HepG2 (cell line): ENCODE measurements around the gene MKS1. TPM values are rescaled to one million over a fixed set of nuclear protein-coding genes. Genes with fewer than 3 reads are reported as not detected.

ENCODE experiments used
- ADNP ChIP-seq: sonication (generic); formaldehyde crosslinking; IDR thresholded peaks from 2 replicates; pipeline ENCODE4 v1.4.0; 2020; ENCODE audit warnings: missing genetic modification reagents
- BRCA1 ChIP-seq: sonication (generic); formaldehyde crosslinking; IDR thresholded peaks from 2 replicates; pipeline ENCODE4 v1.4.0; 2020; ENCODE audit warnings: missing genetic modification reagents
- ESRRA ChIP-seq: sonication (generic); formaldehyde crosslinking; IDR thresholded peaks from 2 replicates; pipeline ENCODE4 v1.5.1; 2020; ENCODE audit warnings: mild to moderate bottlenecking, low read depth, missing genetic modification reagents
- GZF1 ChIP-seq: sonication (generic); formaldehyde crosslinking; IDR thresholded peaks from 2 replicates; pipeline ENCODE4 v1.5.1; 2020; ENCODE audit warnings: mild to moderate bottlenecking, missing genetic modification reagents
- HMG20A ChIP-seq: IDR thresholded peaks from 2 replicates; pipeline ENCODE4 v1.6.1; 2016; ENCODE audit warnings: borderline replicate concordance
- HNRNPH1 ChIP-seq: fragments of 200-400 bp; formaldehyde crosslinking; optimal IDR thresholded peaks from 2 replicates; pipeline ENCODE3; 2017; ENCODE audit warnings: mild to moderate bottlenecking, low read depth, low read length
- HNRNPUL1 ChIP-seq: fragments of 200-400 bp; formaldehyde crosslinking; IDR thresholded peaks from 2 replicates; pipeline ENCODE4 v1.6.1; 2017; ENCODE audit warnings: low read depth, mild to moderate bottlenecking, low read length, moderate library complexity
- NFAT5 ChIP-seq: sonication (generic); formaldehyde crosslinking; IDR thresholded peaks from 2 replicates; pipeline ENCODE4 v1.4.0; 2020; ENCODE audit warnings: missing genetic modification reagents
- NFRKB ChIP-seq: fragments of 450-650 bp; IDR thresholded peaks from 2 replicates; pipeline ENCODE4 v1.6.1; 2017
- SP140L ChIP-seq: sonication (generic); formaldehyde crosslinking; IDR thresholded peaks from 2 replicates; pipeline ENCODE4 v1.4.0; 2020; ENCODE audit warnings: missing genetic modification reagents, borderline replicate concordance
- TP53 ChIP-seq: sonication (generic); formaldehyde crosslinking; conservative IDR thresholded peaks from 2 replicates; pipeline ENCODE4 v1.4.0; 2020; ENCODE audit warnings: missing genetic modification reagents
- U2AF2 ChIP-seq: fragments of 200-400 bp; formaldehyde crosslinking; IDR thresholded peaks from 2 replicates; pipeline ENCODE4 v1.6.1; 2017; ENCODE audit warnings: low read depth, mild to moderate bottlenecking, low read length
- ZBTB3 ChIP-seq: sonication (generic); formaldehyde crosslinking; IDR thresholded peaks from 2 replicates; pipeline ENCODE4 v1.4.0; 2020; ENCODE audit warnings: low read depth, mild to moderate bottlenecking, moderate library complexity, missing genetic modification reagents, borderline replicate concordance
- ZBTB7B ChIP-seq: sonication (generic); formaldehyde crosslinking; IDR thresholded peaks from 2 replicates; pipeline ENCODE4 v1.4.0; 2020; ENCODE audit warnings: missing genetic modification reagents
- ZNF318 ChIP-seq: sonication (generic); formaldehyde crosslinking; IDR thresholded peaks from 2 replicates; pipeline ENCODE4 v1.4.0; 2020; ENCODE audit warnings: mild to moderate bottlenecking, missing genetic modification reagents
- ZNF577 ChIP-seq: sonication (generic); formaldehyde crosslinking; IDR thresholded peaks from 2 replicates; pipeline ENCODE4 v1.4.0; 2020; ENCODE audit warnings: mild to moderate bottlenecking, low read depth, missing genetic modification reagents, borderline replicate concordance
- polyA plus RNA-seq, 8 experiments: library from polyadenylated mRNA; depleted of rRNA in 3 of 8; stranded (reverse) in 7 of 8; unstranded in 1 of 8; fragments of >200 nt; fragmentation: Illumina TruSeq in 4 of 8; extraction: Trizol in 4 of 8; gene quantifications; 2 replicates each; pipeline versions ENCODE4 v1.2.1 to v1.2.3, GENCODE V29; 2011 to 2016; ENCODE audit warnings: low read depth in 4 of 8, missing spikeins in 1 of 8, mixed read lengths in 1 of 8; ENCODE audit not compliant: insufficient read depth in 1 of 8
- total RNA-seq, 5 experiments: library from RNA; depleted of rRNA; stranded (reverse); fragments of >200 nt; fragmentation: Illumina TruSeq; extraction: Trizol; gene quantifications; 2 replicates each; pipeline ENCODE4 v1.2.3, GENCODE V29; 2016; ENCODE audit warnings: low read depth in 1 of 5
- TF ChIP-seq, protein P1 (sequence below): IDR thresholded peaks from 2 replicates; pipeline ENCODE4 v1.6.1; 2016; ENCODE audit warnings: missing genetic modification reagents, missing compliant biosample characterization

The MKS1 gene
- total and polyA plus RNA-seq, 2 of the 13 experiments (the other 11 are each of a cell fraction or from before 2014, with no cell fraction given): 16.1 to 26.3 TPM

DNA sequence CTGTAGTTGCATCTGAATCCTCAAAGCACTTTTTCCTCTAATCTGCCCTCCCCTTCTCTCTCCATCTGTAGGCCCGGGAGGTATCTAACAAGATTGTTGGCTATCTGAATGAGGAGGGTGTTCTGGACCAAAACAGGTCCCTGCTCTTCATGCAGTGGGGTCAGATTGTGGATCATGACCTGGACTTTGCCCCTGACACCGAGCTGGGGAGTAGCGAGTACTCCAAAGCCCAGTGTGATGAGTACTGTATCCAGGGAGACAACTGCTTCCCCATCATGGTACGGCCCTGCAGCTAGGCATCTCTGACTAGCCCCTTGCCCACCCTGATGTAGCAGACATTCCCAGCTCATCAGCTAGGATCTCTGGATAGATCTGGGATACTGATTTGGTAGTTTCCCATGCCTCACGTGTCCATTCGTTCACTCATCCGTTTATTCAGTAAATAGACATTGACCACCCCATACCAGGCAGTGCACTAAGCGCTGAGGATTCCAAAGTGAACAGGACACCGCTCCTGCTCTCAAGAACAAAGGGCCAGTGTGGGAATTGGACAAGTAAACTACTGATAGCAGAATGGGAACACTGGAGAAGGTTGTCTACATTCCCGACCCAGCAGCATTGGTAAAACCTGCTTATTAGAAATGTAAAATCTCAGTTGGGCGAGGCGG is 31.4 kb upstream of the MKS1 start (continued):
- no peak for TF ChIP-seq NFAT5 (CRISPR knock-in tag)
- TF ChIP-seq ESRRA: no peak
- no peak for TF ChIP-seq ADNP
- TF ChIP-seq ZBTB7B (CRISPR knock-in tag): no peak
- no peak for TF ChIP-seq HMG20A (CRISPR knock-in tag)
- no peak for TF ChIP-seq U2AF2
- TF ChIP-seq, protein P1, sequence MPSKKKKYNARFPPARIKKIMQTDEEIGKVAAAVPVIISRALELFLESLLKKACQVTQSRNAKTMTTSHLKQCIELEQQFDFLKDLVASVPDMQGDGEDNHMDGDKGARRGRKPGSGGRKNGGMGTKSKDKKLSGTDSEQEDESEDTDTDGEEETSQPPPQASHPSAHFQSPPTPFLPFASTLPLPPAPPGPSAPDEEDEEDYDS (CRISPR knock-in tag): no peak
- TF ChIP-seq HNRNPUL1: no peak
- TF ChIP-seq ZNF318 (CRISPR knock-in tag): no peak
- TF ChIP-seq TP53 (CRISPR knock-in tag): no peak
- no peak for TF ChIP-seq SP140L
- no peak; the same call in 1 of the 2 replicates for TF ChIP-seq GZF1 (CRISPR knock-in tag)
- no peak for TF ChIP-seq BRCA1 (CRISPR knock-in tag)
- TF ChIP-seq ZNF577 (CRISPR knock-in tag): no peak
- TF ChIP-seq ZBTB3: no peak
- TF ChIP-seq HNRNPH1: no peak
- no peak for TF ChIP-seq NFRKB
